Transverse colon (tissue), 4 donors: ENCODE data around the gene MEG3.

Experiments
- CTCF ChIP-seq, 5 experiments: fragments of 200-600 bp in 3 of 5; fragments of 450-650 bp in 2 of 5; sonication (generic) in 3 of 5; IDR thresholded peaks; 1 replicate in 2 of 5; 2 replicates in 3 of 5; pipeline ENCODE4 v1.5.1; 2016 to 2017; ENCODE audit warnings: antibody characterized with exemption in 5 of 5, inconsistent platforms in 3 of 5, mild to moderate bottlenecking in 2 of 5, moderate library complexity in 1 of 5
- EP300 ChIP-seq: sonication (generic); formaldehyde crosslinking; IDR thresholded peaks from one replicate; pipeline ENCODE4 v1.6.1; 2017; ENCODE audit warnings: antibody characterized with exemption, low read depth
- POLR2A ChIP-seq: fragments of 450-650 bp; IDR thresholded peaks from one replicate; pipeline ENCODE4 v1.6.1; 2016; ENCODE audit warnings: antibody characterized with exemption, mild to moderate bottlenecking, moderate library complexity
- POLR2AphosphoS5 ChIP-seq, 3 donors: sonication (generic); formaldehyde crosslinking; IDR thresholded peaks; one replicate each; pipeline ENCODE4 v1.6.1; 2016; ENCODE audit warnings: antibody characterized with exemption in 3 of 3

- no peak for TF ChIP-seq EP300
- no peak for TF ChIP-seq CTCF (IDR thresholded peaks at IDR 0.05)
- no peak for TF ChIP-seq POLR2AphosphoS5 (IDR thresholded peaks at IDR 0.05)
- no peak for TF ChIP-seq POLR2A
These were observed 31.5 kb downstream of the MEG3 start for GRCh38 chr14:100857233-100857922.
